Keratinocyte (primary cell): ENCODE measurements around the gene CREBRF. TPM values are rescaled to one million over a fixed set of nuclear protein-coding genes. Genes with fewer than 3 reads are reported as not detected.

Source experiments
- DNase-seq: peaks from one replicate; pipeline ENCODE4 v3.0.0-alpha.2; 2011; ENCODE audit warnings: low read depth, missing footprints, low spot score
- FAIRE-seq: peaks from 2 replicates; lab custom pipeline; 2011; peaks lifted over from hg19 to GRCh38; lab: Jason Lieb, UNC
- H2AFZ ChIP-seq: 2 replicates; pipeline ENCODE4 v1.6.0; 2012; ENCODE audit warnings: low read length, control low read depth, inconsistent platforms; ENCODE audit not compliant: control insufficient read depth
- H3K27ac ChIP-seq: 2 replicates; pipeline ENCODE4 v1.5.1; 2011; ENCODE audit warnings: low read length; ENCODE audit not compliant: control insufficient read depth, insufficient read depth
- H3K27me3 ChIP-seq: 3 replicates; pipeline ENCODE4 v1.6.0; 2011; ENCODE audit warnings: low read length; ENCODE audit not compliant: control insufficient read depth, insufficient read depth; ENCODE audit errors: extremely low read depth
- H3K36me3 ChIP-seq, 2 experiments: 2 replicates in 1 of 2; 3 replicates in 1 of 2; pipeline ENCODE4 v1.5.1; 2011; ENCODE audit warnings: low read length in 2 of 2, mild to moderate bottlenecking in 1 of 2; ENCODE audit not compliant: control insufficient read depth in 2 of 2, insufficient read depth in 2 of 2; ENCODE audit errors: extremely low read depth in 1 of 2
- H3K4me1 ChIP-seq: 3 replicates; pipeline ENCODE4 v1.5.1; 2011; ENCODE audit warnings: low read length; ENCODE audit not compliant: control insufficient read depth, insufficient read depth; ENCODE audit errors: extremely low read depth
- H3K4me2 ChIP-seq: 3 replicates; pipeline ENCODE4 v1.6.0; 2011; ENCODE audit warnings: low read depth, low read length; ENCODE audit not compliant: control insufficient read depth, insufficient read depth; ENCODE audit errors: extremely low read depth
- H3K4me3 ChIP-seq, 3 experiments: fragments of 200-600 bp in 1 of 3; sonication (generic) in 1 of 3; 2 replicates in 2 of 3; 3 replicates in 1 of 3; pipeline ENCODE4 v1.5.1; 2011 to 2016; ENCODE audit warnings: low read length in 3 of 3, mild to moderate bottlenecking in 3 of 3, control low read depth in 2 of 3, inconsistent platforms in 1 of 3, low read depth in 1 of 3, mixed read lengths in 1 of 3, mixed run types in 1 of 3, moderate library complexity in 1 of 3; ENCODE audit not compliant: control insufficient read depth in 2 of 3, insufficient read depth in 2 of 3; ENCODE audit errors: extremely low read depth in 1 of 3
- H3K79me2 ChIP-seq: 2 replicates; pipeline ENCODE4 v1.6.0; 2012; ENCODE audit warnings: low read length; ENCODE audit not compliant: control insufficient read depth, insufficient read depth
- H3K9ac ChIP-seq: 3 replicates; pipeline ENCODE4 v1.6.0; 2011; ENCODE audit warnings: low read length; ENCODE audit not compliant: control insufficient read depth, insufficient read depth; ENCODE audit errors: extremely low read depth
- H3K9me1 ChIP-seq: 3 replicates; pipeline ENCODE4 v1.6.0; 2011; ENCODE audit warnings: low read length; ENCODE audit not compliant: control insufficient read depth, insufficient read depth; ENCODE audit errors: extremely low read depth
- H3K9me3 ChIP-seq: 2 replicates; pipeline ENCODE4 v1.5.1; 2012; ENCODE audit warnings: low read depth, low read length; ENCODE audit not compliant: control insufficient read depth
- H4K20me1 ChIP-seq: 3 replicates; pipeline ENCODE4 v1.6.0; 2011; ENCODE audit warnings: low read length; ENCODE audit not compliant: control insufficient read depth, insufficient read depth; ENCODE audit errors: extremely low read depth
- CTCF ChIP-seq, 3 experiments: IDR thresholded peaks in 1 of 3; conservative IDR thresholded peaks in 1 of 3; optimal IDR thresholded peaks in 1 of 3; 2 replicates in 2 of 3; 3 replicates in 1 of 3; pipeline versions ENCODE3 to v1.5.1; 2011; ENCODE audit warnings: low read length in 3 of 3, mild to moderate bottlenecking in 3 of 3, moderate library complexity in 2 of 3, control low read depth in 1 of 3, inconsistent platforms in 1 of 3; ENCODE audit not compliant: insufficient read depth in 2 of 3; ENCODE audit errors: extremely low read depth in 1 of 3
- EZH2 ChIP-seq: IDR thresholded peaks from one replicate; pipeline ENCODE4 v1.6.1; 2012; ENCODE audit warnings: inconsistent platforms, mild to moderate bottlenecking, low read length, moderate library complexity
- dilution Hi-C: fragments of 300-500 bp; cut with MboI; formaldehyde crosslinking; loops from one replicate; pipeline ENCODE4 v1.7.0; 2020; ENCODE audit warnings: low sequenced_read_pairs; ENCODE audit not compliant: extremely low pct_ligation_motif_present
- polyA plus RNA-seq, 5 experiments: library from polyadenylated mRNA; depleted of rRNA in 3 of 5; stranded (reverse) in 3 of 5; stranded (forward) in 1 of 5; unstranded in 1 of 5; fragments of >200 nt; gene quantifications; 1 replicate in 1 of 5; 2 replicates in 3 of 5; 3 replicates in 1 of 5; pipeline versions ENCODE4 v1.2.1 to v1.2.3, GENCODE V29; 2011 to 2012; ENCODE audit warnings: missing spikeins in 2 of 5, low read depth in 1 of 5, low replicate concordance in 1 of 5

CREBRF gene
- polyA plus RNA-seq, 1 donor (not counting 4 experiments of a cell fraction or from before 2014, with no cell fraction given) = 4.1 TPM

GRCh38 chr5:173062141-173062540, 6.0 kb downstream of the CREBRF start:
- H3K4me3 ChIP-seq = no peak overlapping the region
- H3K36me3 ChIP-seq = no peaks in the 10 kb centered on the region
- H3K9ac ChIP-seq = no peak overlapping the region
- no peak overlapping the region for H3K4me2 ChIP-seq
- peaks cover 8% of the 10 kb centered on the region for H3K4me1 ChIP-seq
- no peaks in the 10 kb centered on the region for H3K9me1 ChIP-seq
- no peak for FAIRE-seq
- no peak overlapping the region for H3K27ac ChIP-seq
- H4K20me1 ChIP-seq = no peaks in the 10 kb centered on the region
- no peak for TF ChIP-seq EZH2
- TF ChIP-seq CTCF (optimal IDR thresholded peaks at IDR 0.05 in 1 of 3, IDR thresholded peaks at IDR 0.05 in 1 of 3, conservative IDR thresholded peaks at IDR 0.05 in 1 of 3; ENCODE audit: extremely low read depth in 1 of 3, insufficient read depth in 2 of 3, low read length in 3 of 3) = no peak
- H3K9me3 ChIP-seq = no peaks in the 10 kb centered on the region
- dilution Hi-C loops = no loop called here
- no peaks in the 10 kb centered on the region for H3K27me3 ChIP-seq
- H3K79me2 ChIP-seq = peaks cover 3% of the 10 kb centered on the region
- H2AFZ ChIP-seq = no peak overlapping the region
- DNase-seq = no peak

- no peaks in the 10 kb centered on the region for H3K36me3 ChIP-seq
- FAIRE-seq (no peak), DNase-seq (no peak)
- TF ChIP-seq EZH2 (no peak), CTCF (optimal IDR thresholded peaks at IDR 0.05 in 1 of 3, IDR thresholded peaks at IDR 0.05 in 1 of 3, conservative IDR thresholded peaks at IDR 0.05 in 1 of 3; ENCODE audit: extremely low read depth in 1 of 3, insufficient read depth in 2 of 3, low read length in 3 of 3) (no peak)
- no peak overlapping the region for H3K27ac ChIP-seq
- no peak overlapping the region for H2AFZ ChIP-seq
- H3K79me2 ChIP-seq = no peaks in the 10 kb centered on the region
- no peaks in the 10 kb centered on the region for H4K20me1 ChIP-seq
- H3K9me1 ChIP-seq = no peaks in the 10 kb centered on the region
- H3K4me3 ChIP-seq = no peak overlapping the region
- H3K9ac ChIP-seq = no peak overlapping the region
- no peaks in the 10 kb centered on the region for H3K4me1 ChIP-seq
- no peaks in the 10 kb centered on the region for H3K27me3 ChIP-seq
- dilution Hi-C loops = no loop called here
- no peak overlapping the region for H3K4me2 ChIP-seq
- no peaks in the 10 kb centered on the region for H3K9me3 ChIP-seq
Observed at GRCh38 chr5:173065155-173065554, 9.0 kb downstream of the CREBRF start.
